ENCODE measurements around the gene CTNNA3. TPM values are rescaled to one million over a fixed set of nuclear protein-coding genes. Genes with fewer than 3 reads are reported as not detected.

CTNNA3 gene
- total RNA-seq, 4 donors from 2014 or later, result under 0.01 to 0.38 (median 0.27) TPM

DNA sequence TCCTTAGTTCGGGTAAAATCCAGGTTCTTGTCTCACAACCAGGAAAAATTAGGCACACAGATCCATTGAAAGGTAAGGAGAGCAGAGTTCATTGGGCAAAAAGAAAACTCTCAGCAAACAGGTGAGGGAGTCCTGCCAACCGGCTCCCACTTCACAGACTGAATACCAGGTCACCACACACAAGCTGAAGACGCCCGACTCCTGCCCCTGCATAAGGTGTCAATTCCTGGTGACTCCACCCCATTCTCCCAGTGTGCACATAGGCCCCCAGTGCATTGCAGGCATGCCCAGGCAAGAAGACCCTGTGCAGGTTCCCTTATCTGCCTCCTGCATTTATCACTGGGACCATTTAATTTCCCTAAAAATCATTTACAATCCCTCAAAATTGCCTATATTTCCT is 415.6 kb downstream of the CTNNA3 start:
- TF ChIP-seq, protein P1, sequence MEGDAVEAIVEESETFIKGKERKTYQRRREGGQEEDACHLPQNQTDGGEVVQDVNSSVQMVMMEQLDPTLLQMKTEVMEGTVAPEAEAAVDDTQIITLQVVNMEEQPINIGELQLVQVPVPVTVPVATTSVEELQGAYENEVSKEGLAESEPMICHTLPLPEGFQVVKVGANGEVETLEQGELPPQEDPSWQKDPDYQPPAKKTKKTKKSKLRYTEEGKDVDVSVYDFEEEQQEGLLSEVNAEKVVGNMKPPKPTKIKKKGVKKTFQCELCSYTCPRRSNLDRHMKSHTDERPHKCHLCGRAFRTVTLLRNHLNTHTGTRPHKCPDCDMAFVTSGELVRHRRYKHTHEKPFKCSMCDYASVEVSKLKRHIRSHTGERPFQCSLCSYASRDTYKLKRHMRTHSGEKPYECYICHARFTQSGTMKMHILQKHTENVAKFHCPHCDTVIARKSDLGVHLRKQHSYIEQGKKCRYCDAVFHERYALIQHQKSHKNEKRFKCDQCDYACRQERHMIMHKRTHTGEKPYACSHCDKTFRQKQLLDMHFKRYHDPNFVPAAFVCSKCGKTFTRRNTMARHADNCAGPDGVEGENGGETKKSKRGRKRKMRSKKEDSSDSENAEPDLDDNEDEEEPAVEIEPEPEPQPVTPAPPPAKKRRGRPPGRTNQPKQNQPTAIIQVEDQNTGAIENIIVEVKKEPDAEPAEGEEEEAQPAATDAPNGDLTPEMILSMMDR (IDR thresholded peaks at IDR 0.05; ENCODE audit: low read depth), result no peak

DNA sequence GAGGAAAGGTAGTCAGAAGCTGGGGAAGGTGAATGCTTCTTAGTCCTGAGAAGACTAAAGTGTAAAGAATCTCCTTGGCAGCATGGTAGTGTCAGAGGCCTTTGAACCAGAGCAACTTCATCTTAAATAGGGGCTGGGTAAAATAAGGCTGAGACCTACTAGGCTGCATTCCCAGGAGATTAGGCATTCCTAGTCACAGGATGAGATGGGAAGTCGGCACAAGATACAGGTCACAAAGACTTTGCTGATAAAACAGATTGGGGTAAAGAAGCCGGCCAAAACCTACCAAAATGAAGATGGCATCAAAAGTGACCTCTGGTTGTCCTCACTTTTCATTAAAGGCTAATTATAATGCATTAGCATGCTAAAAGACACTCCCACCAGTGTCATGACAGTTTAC is 418.6 kb downstream of the CTNNA3 start:
- TF ChIP-seq, protein P1 (IDR thresholded peaks at IDR 0.05; ENCODE audit: low read depth), result no peak

DNA sequence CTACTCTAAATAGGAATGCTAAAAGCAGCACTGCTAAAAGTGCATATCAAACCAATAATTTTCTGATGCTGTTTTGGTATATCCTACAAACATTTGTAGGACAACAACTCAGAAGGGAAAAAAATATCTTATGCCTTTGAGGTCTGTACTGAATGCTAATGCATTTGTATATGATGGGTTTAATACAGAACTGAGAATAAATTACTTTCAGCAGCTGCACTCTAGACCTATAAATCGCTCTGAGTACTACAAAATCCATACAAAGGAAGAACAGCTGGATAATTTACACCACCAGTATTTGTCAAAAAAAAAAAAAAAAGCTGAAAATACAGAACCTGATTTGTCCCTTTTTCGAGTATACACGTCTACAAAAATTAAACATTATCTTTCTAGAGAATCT is 426.2 kb downstream of the CTNNA3 start:
- TF ChIP-seq, protein P1 (IDR thresholded peaks at IDR 0.05; ENCODE audit: low read depth), result no peak

DNA sequence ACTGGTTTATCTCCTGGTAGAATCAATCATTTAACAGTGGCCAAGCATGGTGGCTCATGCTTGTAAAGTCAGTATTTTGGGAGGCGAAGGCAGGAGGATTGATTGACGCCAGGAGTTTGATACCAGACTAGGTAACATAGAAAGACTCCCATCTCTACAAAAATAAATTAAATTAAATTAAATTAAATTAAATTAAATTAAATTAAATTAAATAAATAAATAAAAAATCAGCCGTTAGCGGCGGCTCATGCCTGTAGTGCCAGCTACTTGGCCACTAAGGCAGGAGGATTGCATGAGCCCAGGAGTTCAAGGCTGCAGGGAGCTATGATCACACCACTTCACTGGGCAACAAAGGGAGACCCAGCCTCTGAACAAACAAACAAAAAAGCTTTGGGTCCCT is 427.8 kb downstream of the CTNNA3 start:
- TF ChIP-seq, protein P1 (IDR thresholded peaks at IDR 0.05; ENCODE audit: low read depth), result no peak

DNA sequence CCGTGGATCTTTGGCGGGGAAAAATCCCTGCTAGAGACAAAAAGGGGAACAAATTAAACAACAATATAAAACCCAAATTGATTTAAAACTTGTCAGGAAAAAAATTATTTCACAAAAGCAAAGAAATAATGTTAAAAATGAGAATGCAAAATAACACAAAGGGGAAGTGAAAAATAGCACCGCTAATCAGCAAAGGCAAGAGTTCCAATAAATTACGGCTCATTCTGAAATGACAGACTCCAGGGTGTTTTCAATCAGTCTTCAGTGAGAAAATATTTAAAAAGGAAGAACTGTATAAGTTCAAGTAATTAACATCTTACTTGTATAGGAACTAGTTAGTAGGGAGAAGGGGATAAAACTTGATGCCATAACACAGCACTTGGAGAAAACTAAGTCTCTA is 433.3 kb downstream of the CTNNA3 start:
- TF ChIP-seq, protein P1 (IDR thresholded peaks at IDR 0.05; ENCODE audit: low read depth), result no peak

DNA sequence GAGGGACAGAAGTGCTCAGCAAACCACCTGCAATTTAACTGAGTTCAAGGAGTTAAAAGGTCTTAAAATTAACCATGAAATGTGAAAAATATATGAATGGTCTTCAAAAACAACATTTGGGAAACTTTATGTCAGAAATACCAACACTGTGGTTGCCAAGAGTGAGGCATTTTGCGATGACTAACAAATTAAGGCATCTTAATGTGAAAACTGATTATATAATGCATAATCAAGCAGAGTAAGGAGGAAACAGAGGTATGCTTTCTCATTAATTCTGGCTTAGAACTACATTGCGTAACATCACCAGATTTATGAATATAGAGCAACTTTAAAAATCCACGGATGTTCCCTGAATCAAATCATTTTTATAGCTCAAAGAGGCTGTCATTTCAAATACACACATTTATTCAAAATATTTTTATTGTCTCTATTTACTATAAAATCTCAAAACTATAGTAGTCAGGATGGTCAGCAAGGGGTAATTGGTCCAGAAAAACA is 434.6 kb downstream of the CTNNA3 start:
- TF ChIP-seq, protein P1 (IDR thresholded peaks at IDR 0.05; ENCODE audit: low read depth), result no peak

DNA sequence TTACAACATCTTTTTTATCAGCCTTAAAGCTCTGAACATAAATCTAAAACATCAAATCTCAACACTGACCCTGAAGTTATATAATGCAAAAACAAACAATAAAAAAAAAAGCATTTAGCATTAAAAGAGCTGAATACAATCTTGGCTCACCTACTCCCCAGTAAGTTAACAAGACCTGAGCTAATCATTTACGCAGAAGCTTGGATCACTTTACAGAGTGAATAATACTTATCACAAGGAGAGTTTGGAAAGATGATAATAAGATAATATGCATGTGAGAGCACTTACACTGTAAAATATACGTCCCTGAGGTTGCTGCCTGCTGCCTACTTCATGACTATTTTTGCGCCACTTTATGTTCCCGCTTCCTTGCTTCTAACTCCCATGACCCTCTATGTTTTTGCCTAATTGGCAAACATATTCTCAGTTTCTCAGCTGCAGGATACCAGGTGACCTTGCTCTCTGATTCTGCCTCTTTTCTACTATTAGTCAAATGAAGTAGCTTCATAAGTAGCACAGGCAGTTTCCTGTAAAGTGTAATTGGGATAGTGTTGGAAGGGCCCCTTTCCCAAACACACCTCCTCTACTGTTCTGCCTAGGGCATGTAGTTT is 436.6 kb downstream of the CTNNA3 start:
- TF ChIP-seq, protein P1 (IDR thresholded peaks at IDR 0.05; ENCODE audit: low read depth), result no peak

Measured in subcutaneous adipose tissue (tissue), 4 donors.